ENCODE data around the gene GNB1L. TPM values are rescaled to one million over a fixed set of nuclear protein-coding genes. Genes with fewer than 3 reads are reported as not detected.

The GNB1L gene
- total RNA-seq, 1 experiment from 2014 or later, result 27.0 TPM

- POLR2A ChIA-PET (ENCODE audit: unreplicated experiment), result no interaction called here
- H3K36me3 ChIP-seq (ENCODE audit: low read depth, low read length), result no peaks in the 10 kb centered on the region
- TF ChIP-seq EZH2phosphoT487 (IDR thresholded peaks at IDR 0.05; ENCODE audit: borderline replicate concordance, low read length) (no peak), CTCF (conservative IDR thresholded peaks at IDR 0.05; ENCODE audit: low read depth, low read length) (no peak), EZH2 (IDR thresholded peaks at IDR 0.05; ENCODE audit: low read length, unreplicated experiment) (no peak)
- BruUV-seq (replicated peaks), result no TSS peak
- H3K27ac ChIP-seq (ENCODE audit: low read length), result no peak overlapping the region
- no peak overlapping the region for H3K4me3 ChIP-seq (ENCODE audit: low read length)
- peaks cover 19% of the 10 kb centered on the region for H3K4me1 ChIP-seq (ENCODE audit: insufficient read depth, low read length)
- H4K20me1 ChIP-seq (ENCODE audit: low read length), result no peaks in the 10 kb centered on the region
- no peaks in the 10 kb centered on the region for H3K27me3 ChIP-seq (ENCODE audit: low read length)
- no peaks in the 10 kb centered on the region for H3F3A ChIP-seq (ENCODE audit: low read length, unreplicated experiment)
- no peaks in the 10 kb centered on the region for H3K79me2 ChIP-seq (ENCODE audit: low read length)
- no peaks in the 10 kb centered on the region for H3K9me2 ChIP-seq (replicated peaks; ENCODE audit: low read length)
- no peak overlapping the region for H3K4me2 ChIP-seq (ENCODE audit: low read length)
- no peak overlapping the region for H3K9ac ChIP-seq (ENCODE audit: low read length)
- DNase-seq (no peak), ATAC-seq (no peak)
- intact Hi-C loops (cut with micrococcal nuclease), result no loop called here
- H3K9me3 ChIP-seq (ENCODE audit: low read length), result no peaks in the 10 kb centered on the region
- no peak overlapping the region for H2AFZ ChIP-seq (ENCODE audit: low read length)
- CTCF ChIA-PET, result no interaction called here
These were observed 35.3 kb upstream of the GNB1L start for GRCh38 chr22:19889951-19890350.

GRCh38 chr22:19888131-19888746, 33.6 kb upstream of the GNB1L start:
- no peaks in the 10 kb centered on the region for H3K9me2 ChIP-seq (replicated peaks; ENCODE audit: low read length)
- ATAC-seq (no peak), DNase-seq (no peak)
- intact Hi-C loops (cut with micrococcal nuclease), result no loop called here
- no peaks in the 10 kb centered on the region for H3K27me3 ChIP-seq (ENCODE audit: low read length)
- H3K9ac ChIP-seq (ENCODE audit: low read length), result no peak overlapping the region
- H3K79me2 ChIP-seq (ENCODE audit: low read length), result no peaks in the 10 kb centered on the region
- no peak overlapping the region for H2AFZ ChIP-seq (ENCODE audit: low read length)
- ChIA-PET CTCF (no interaction called here), POLR2A (ENCODE audit: unreplicated experiment) (no interaction called here)
- peaks cover 19% of the 10 kb centered on the region for H3K4me1 ChIP-seq (ENCODE audit: insufficient read depth, low read length)
- no peaks in the 10 kb centered on the region for H4K20me1 ChIP-seq (ENCODE audit: low read length)
- TF ChIP-seq CTCF (conservative IDR thresholded peaks at IDR 0.05; ENCODE audit: low read depth, low read length) (no peak), EZH2 (IDR thresholded peaks at IDR 0.05; ENCODE audit: low read length, unreplicated experiment) (no peak), EZH2phosphoT487 (IDR thresholded peaks at IDR 0.05; ENCODE audit: borderline replicate concordance, low read length) (no peak)
- BruUV-seq (replicated peaks), result no TSS peak
- no peaks in the 10 kb centered on the region for H3K9me3 ChIP-seq (ENCODE audit: low read length)
- no peaks in the 10 kb centered on the region for H3K36me3 ChIP-seq (ENCODE audit: low read depth, low read length)
- H3K27ac ChIP-seq (ENCODE audit: low read length), result no peak overlapping the region
- H3F3A ChIP-seq (ENCODE audit: low read length, unreplicated experiment), result no peaks in the 10 kb centered on the region
- H3K4me2 ChIP-seq (ENCODE audit: low read length), result no peak overlapping the region
- H3K4me3 ChIP-seq (ENCODE audit: low read length), result no peak overlapping the region

GRCh38 chr22:19887256-19887985, 32.7 kb upstream of the GNB1L start:
- Histone ChIP-seq H2AFZ (ENCODE audit: low read length) (no peak overlapping the region), H3K9ac (ENCODE audit: low read length) (no peak overlapping the region)

More at GRCh38 chr22:19887256-19887985, 32.7 kb upstream of the GNB1L start:
- Histone ChIP-seq H3K4me1 (ENCODE audit: insufficient read depth, low read length) (peaks cover 21% of the 10 kb centered on the region), H3K4me3 (ENCODE audit: low read length) (no peak overlapping the region), H3K9me3 (ENCODE audit: low read length) (no peaks in the 10 kb centered on the region), H3K27ac (ENCODE audit: low read length) (no peak overlapping the region), H3F3A (ENCODE audit: low read length, unreplicated experiment) (no peaks in the 10 kb centered on the region), H4K20me1 (ENCODE audit: low read length) (no peaks in the 10 kb centered on the region), H3K4me2 (ENCODE audit: low read length) (no peak overlapping the region), H3K27me3 (ENCODE audit: low read length) (no peaks in the 10 kb centered on the region), H3K9me2 (replicated peaks; ENCODE audit: low read length) (no peaks in the 10 kb centered on the region), H3K36me3 (ENCODE audit: low read depth, low read length) (no peaks in the 10 kb centered on the region), H3K79me2 (ENCODE audit: low read length) (no peaks in the 10 kb centered on the region)
- intact Hi-C loops (cut with micrococcal nuclease), result no loop called here
- CTCF ChIA-PET, result no interaction called here
- ATAC-seq (no peak), DNase-seq (no peak)
- BruUV-seq (replicated peaks), result no TSS peak
- POLR2A ChIA-PET (ENCODE audit: unreplicated experiment), result no interaction called here
- TF ChIP-seq EZH2phosphoT487 (IDR thresholded peaks at IDR 0.05; ENCODE audit: borderline replicate concordance, low read length), result no peak
- TF ChIP-seq EZH2 (IDR thresholded peaks at IDR 0.05; ENCODE audit: low read length, unreplicated experiment), result no peak
- TF ChIP-seq CTCF (conservative IDR thresholded peaks at IDR 0.05; ENCODE audit: low read depth, low read length), result no peak
